Gastroesophageal sphincter (tissue), 4 donors: Measurements from ENCODE around the gene BABAM2. TPM values are rescaled to one million over a fixed set of nuclear protein-coding genes. Genes with fewer than 3 reads are reported as not detected.

Experiments
- ATAC-seq: fragments of 150-250 bp; one replicate; pipeline ENCODE4 v1.9.1; 2016; ENCODE audit warnings: mild to moderate bottlenecking, moderate library complexity
- H3K27ac ChIP-seq, 4 donors: fragments of 200-600 bp; sonication (generic) in 3 of 4; 1 replicate in 3 of 4; 2 replicates in 1 of 4; pipeline ENCODE4 v1.5.1; 2016 to 2019
- H3K27me3 ChIP-seq: fragments of 200-600 bp; sonication (generic); one replicate; pipeline ENCODE4 v1.5.1; 2019
- H3K36me3 ChIP-seq, 2 donors: fragments of 200-600 bp; sonication (generic); one replicate each; pipeline ENCODE4 v1.5.1; 2019; ENCODE audit warnings: control low read depth in 1 of 2
- H3K4me1 ChIP-seq, 3 donors: fragments of 200-600 bp; sonication (generic); 1 replicate in 2 of 3; 2 replicates in 1 of 3; pipeline ENCODE4 v1.5.1; 2016 to 2019; ENCODE audit warnings: control low read depth in 2 of 3
- H3K4me3 ChIP-seq, 2 donors: fragments of 200-600 bp; sonication (generic); one replicate each; pipeline ENCODE4 v1.5.1; 2019; ENCODE audit warnings: mild to moderate bottlenecking in 1 of 2, moderate library complexity in 1 of 2
- H3K9me3 ChIP-seq, 3 donors: fragments of 200-600 bp; sonication (generic); one replicate each; pipeline ENCODE4 v1.5.1; 2017 to 2019; ENCODE audit warnings: control low read depth in 2 of 3
- EP300 ChIP-seq: sonication (generic); formaldehyde crosslinking; IDR thresholded peaks from one replicate; pipeline ENCODE4 v1.6.1; 2017; ENCODE audit warnings: antibody characterized with exemption, mild to moderate bottlenecking
- POLR2A ChIP-seq, 2 donors: fragments of 450-650 bp; IDR thresholded peaks; one replicate each; pipeline ENCODE4 v1.6.1; 2017; ENCODE audit warnings: antibody characterized with exemption in 2 of 2, mild to moderate bottlenecking in 2 of 2, moderate library complexity in 1 of 2
- POLR2AphosphoS5 ChIP-seq: sonication (generic); formaldehyde crosslinking; IDR thresholded peaks from one replicate; pipeline ENCODE4 v1.6.1; 2017; ENCODE audit warnings: antibody characterized with exemption
- WGBS, 2 donors: methylation state at CpG; one replicate each; pipeline ENCODE4 v1.1.5; 2018; ENCODE audit warnings: low coverage in 1 of 2; 5-methylcytosine and 5-hydroxymethylcytosine counted together
- total RNA-seq, 4 donors: library from RNA; depleted of rRNA; stranded (reverse); fragments of >200 nt; gene quantifications; one replicate each; pipeline ENCODE4 v1.1.0, GENCODE V29; 2016
- TF ChIP-seq, protein P1 (sequence below), 4 experiments: fragments of 200-600 bp in 2 of 4; fragments of 450-650 bp in 2 of 4; sonication (generic) in 1 of 4; IDR thresholded peaks; one replicate each; pipeline ENCODE4 v1.5.1; 2017 to 2019; ENCODE audit warnings: antibody characterized with exemption in 4 of 4, mild to moderate bottlenecking in 2 of 4, moderate library complexity in 2 of 4

Gene BABAM2
- total RNA-seq = 10 to 100 TPM; 28.5 to 43.6 (median 37.4) TPM

GRCh38 chr2:27890146-27890923 is at the start of gene BABAM2, which contains the start of gene RBKS:
Gene BABAM2, plus strand, starts transcription at chr2:27890729. Its CDS starts 3,828 bp downstream, at chr2:27894557.
Gene RBKS, minus strand, starts transcription at chr2:27890387. Its CDS starts 42 bp downstream, at chr2:27890345.
- H3K9me3 ChIP-seq = no peaks in the 10 kb centered on the region
- peak; percentile 95 for ATAC-seq
- H3K27ac ChIP-seq = peak within 1 kb of the TSS; percentile 91 to 98 (median 95)
- H3K36me3 ChIP-seq = no peaks in the 10 kb centered on the region
- no peaks in the 10 kb centered on the region for H3K27me3 ChIP-seq
- peaks cover 6 to 43% (median 9%) of the 10 kb centered on the region in 3 donors for H3K4me1 ChIP-seq
- H3K4me3 ChIP-seq = peak within 1 kb of the TSS; percentile 77 to 98
- 0 to 2% methylated on average over 2 to 19 of the region's 79 CpGs for WGBS, 2 donors
- TF ChIP-seq POLR2A (IDR thresholded peaks at IDR 0.05) (peak; percentile 82 to 85), EP300 (no peak), POLR2AphosphoS5 (peak; percentile 87)
- TF ChIP-seq, protein P1, sequence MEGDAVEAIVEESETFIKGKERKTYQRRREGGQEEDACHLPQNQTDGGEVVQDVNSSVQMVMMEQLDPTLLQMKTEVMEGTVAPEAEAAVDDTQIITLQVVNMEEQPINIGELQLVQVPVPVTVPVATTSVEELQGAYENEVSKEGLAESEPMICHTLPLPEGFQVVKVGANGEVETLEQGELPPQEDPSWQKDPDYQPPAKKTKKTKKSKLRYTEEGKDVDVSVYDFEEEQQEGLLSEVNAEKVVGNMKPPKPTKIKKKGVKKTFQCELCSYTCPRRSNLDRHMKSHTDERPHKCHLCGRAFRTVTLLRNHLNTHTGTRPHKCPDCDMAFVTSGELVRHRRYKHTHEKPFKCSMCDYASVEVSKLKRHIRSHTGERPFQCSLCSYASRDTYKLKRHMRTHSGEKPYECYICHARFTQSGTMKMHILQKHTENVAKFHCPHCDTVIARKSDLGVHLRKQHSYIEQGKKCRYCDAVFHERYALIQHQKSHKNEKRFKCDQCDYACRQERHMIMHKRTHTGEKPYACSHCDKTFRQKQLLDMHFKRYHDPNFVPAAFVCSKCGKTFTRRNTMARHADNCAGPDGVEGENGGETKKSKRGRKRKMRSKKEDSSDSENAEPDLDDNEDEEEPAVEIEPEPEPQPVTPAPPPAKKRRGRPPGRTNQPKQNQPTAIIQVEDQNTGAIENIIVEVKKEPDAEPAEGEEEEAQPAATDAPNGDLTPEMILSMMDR (IDR thresholded peaks at IDR 0.05) = peak in 1 of 4 experiments; percentile 14

- 77 to 79% methylated on average over 5 of the region's 5 CpGs for WGBS, 2 donors
- Histone ChIP-seq H3K4me1 (no peaks in the 10 kb centered on the region), H3K4me3 (no peak overlapping the region), H3K9me3 (no peaks in the 10 kb centered on the region), H3K27me3 (no peaks in the 10 kb centered on the region), H3K27ac (no peak overlapping the region), H3K36me3 (no peaks in the 10 kb centered on the region)
- no peak for ATAC-seq
- TF ChIP-seq POLR2AphosphoS5 = no peak
- TF ChIP-seq EP300 = no peak
- no peak for TF ChIP-seq POLR2A (IDR thresholded peaks at IDR 0.05)
- TF ChIP-seq, protein P1 (IDR thresholded peaks at IDR 0.05) = no peak
Measured at GRCh38 chr2:27842894-27843293, 47.6 kb upstream of the BABAM2 start.

DNA sequence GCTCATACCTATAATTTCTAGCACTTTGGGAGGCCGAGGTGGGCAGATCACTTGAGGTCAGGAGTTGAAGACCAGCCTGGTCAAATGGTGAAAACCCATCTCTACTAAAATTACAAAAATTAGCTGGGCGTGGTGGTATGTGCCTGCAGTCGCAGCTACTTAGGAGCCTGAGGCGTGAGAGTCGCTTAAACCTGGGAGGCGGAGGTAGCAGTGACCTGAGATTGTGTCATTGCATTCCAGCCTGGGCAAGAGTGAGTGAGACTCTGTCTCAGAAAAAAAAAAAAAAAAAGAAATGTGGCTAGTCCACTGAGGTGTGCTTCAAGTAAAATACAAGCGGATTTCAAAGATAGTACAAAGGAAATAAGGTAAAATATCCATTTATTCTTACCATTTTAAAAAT is 46.5 kb upstream of the BABAM2 start:
- no peak for ATAC-seq

GRCh38 chr2:27844821-27845255 is 45.7 kb upstream of the BABAM2 start:
- H3K4me1 ChIP-seq = no peaks in the 10 kb centered on the region
- no peaks in the 10 kb centered on the region for H3K36me3 ChIP-seq
- TF ChIP-seq POLR2AphosphoS5 = no peak
- TF ChIP-seq POLR2A (IDR thresholded peaks at IDR 0.05) = no peak
- TF ChIP-seq, protein P1 (IDR thresholded peaks at IDR 0.05) = no peak
- TF ChIP-seq EP300 = no peak
- H3K4me3 ChIP-seq = no peak overlapping the region
- no peaks in the 10 kb centered on the region for H3K9me3 ChIP-seq
- no peaks in the 10 kb centered on the region for H3K27me3 ChIP-seq
- no peak for ATAC-seq
- WGBS, 2 donors = 33 to 68% methylated on average over 3 to 4 of the region's 4 CpGs
- no peak overlapping the region for H3K27ac ChIP-seq

More for the DNA sequence above, 46.5 kb upstream of the BABAM2 start:
- Histone ChIP-seq H3K9me3 (no peaks in the 10 kb centered on the region), H3K4me3 (no peak overlapping the region), H3K4me1 (no peaks in the 10 kb centered on the region), H3K36me3 (no peaks in the 10 kb centered on the region), H3K27me3 (no peaks in the 10 kb centered on the region), H3K27ac (no peak overlapping the region)
- no peak for TF ChIP-seq POLR2AphosphoS5
- no peak for TF ChIP-seq EP300
- TF ChIP-seq, protein P1 (IDR thresholded peaks at IDR 0.05) = no peak
- no peak for TF ChIP-seq POLR2A (IDR thresholded peaks at IDR 0.05)
- 91% methylated on average over 4 of the region's 7 CpGs for WGBS, 2 donors

DNA sequence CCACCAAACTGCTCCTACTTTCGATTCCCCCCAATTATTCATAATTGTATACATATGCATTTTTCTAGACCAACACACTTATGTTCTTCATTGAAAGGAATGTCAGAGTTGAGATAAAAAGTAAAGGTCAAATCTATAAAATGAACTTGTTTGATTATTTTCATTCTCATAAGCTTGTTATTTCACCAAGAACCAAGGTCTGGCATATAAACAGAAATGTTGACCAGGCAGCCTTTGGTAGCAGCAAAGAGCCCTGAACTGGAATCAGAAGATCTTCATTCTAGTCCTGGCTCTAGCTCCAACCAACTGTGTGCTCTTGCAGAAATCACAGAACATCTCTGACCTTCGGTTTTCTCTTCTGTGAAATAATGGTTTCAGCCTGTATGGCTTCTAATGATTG is 43.2 kb upstream of the BABAM2 start:
- Histone ChIP-seq H3K27ac (no peak overlapping the region), H3K36me3 (no peaks in the 10 kb centered on the region), H3K27me3 (no peaks in the 10 kb centered on the region), H3K4me1 (no peaks in the 10 kb centered on the region), H3K4me3 (no peak overlapping the region), H3K9me3 (no peaks in the 10 kb centered on the region)
- TF ChIP-seq, protein P1 (IDR thresholded peaks at IDR 0.05) = no peak
- no peak for TF ChIP-seq POLR2AphosphoS5
- WGBS, 2 donors = 90 to 96% methylated on average over 2 of the region's 2 CpGs
- no peak for ATAC-seq
